Measurements from ENCODE around the gene GAPVD1. TPM values are rescaled to one million over a fixed set of nuclear protein-coding genes. Genes with fewer than 3 reads are reported as not detected.

The GAPVD1 gene
- total RNA-seq, 1 donor from 2014 or later: 43.5 TPM

GRCh38 chr9:125366676-125367075, 105.0 kb downstream of the GAPVD1 start:
- TF ChIP-seq, protein P1, sequence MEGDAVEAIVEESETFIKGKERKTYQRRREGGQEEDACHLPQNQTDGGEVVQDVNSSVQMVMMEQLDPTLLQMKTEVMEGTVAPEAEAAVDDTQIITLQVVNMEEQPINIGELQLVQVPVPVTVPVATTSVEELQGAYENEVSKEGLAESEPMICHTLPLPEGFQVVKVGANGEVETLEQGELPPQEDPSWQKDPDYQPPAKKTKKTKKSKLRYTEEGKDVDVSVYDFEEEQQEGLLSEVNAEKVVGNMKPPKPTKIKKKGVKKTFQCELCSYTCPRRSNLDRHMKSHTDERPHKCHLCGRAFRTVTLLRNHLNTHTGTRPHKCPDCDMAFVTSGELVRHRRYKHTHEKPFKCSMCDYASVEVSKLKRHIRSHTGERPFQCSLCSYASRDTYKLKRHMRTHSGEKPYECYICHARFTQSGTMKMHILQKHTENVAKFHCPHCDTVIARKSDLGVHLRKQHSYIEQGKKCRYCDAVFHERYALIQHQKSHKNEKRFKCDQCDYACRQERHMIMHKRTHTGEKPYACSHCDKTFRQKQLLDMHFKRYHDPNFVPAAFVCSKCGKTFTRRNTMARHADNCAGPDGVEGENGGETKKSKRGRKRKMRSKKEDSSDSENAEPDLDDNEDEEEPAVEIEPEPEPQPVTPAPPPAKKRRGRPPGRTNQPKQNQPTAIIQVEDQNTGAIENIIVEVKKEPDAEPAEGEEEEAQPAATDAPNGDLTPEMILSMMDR (IDR thresholded peaks at IDR 0.05): no peak
- no peak for TF ChIP-seq EZH2phosphoT487 (IDR thresholded peaks at IDR 0.05)
- TF ChIP-seq EZH2 (IDR thresholded peaks at IDR 0.05): no peak

GRCh38 chr9:125370786-125371185, 109.2 kb downstream of the GAPVD1 start:
- Histone ChIP-seq H3K79me2 (ENCODE audit: low read depth) (no peaks in the 10 kb centered on the region), H3K9me3 (ENCODE audit: low read depth) (no peaks in the 10 kb centered on the region), H3F3A (ENCODE audit: low read depth) (peaks cover 6% of the 10 kb centered on the region), H3K27ac (no peak overlapping the region), H3K9ac (no peak overlapping the region), H3K4me3 (no peak overlapping the region), H3K4me2 (no peak overlapping the region), H3K4me1 (peaks cover 20% of the 10 kb centered on the region), H4K20me1 (ENCODE audit: low read depth) (no peaks in the 10 kb centered on the region), H3K36me3 (no peaks in the 10 kb centered on the region), H3K27me3 (no peaks in the 10 kb centered on the region), H2AFZ (replicated peaks) (no peak overlapping the region)
- Mint-ChIP-seq H3K4me3 (no peak overlapping the region), H3K36me3 (no peaks in the 10 kb centered on the region), H3K9me3 (no peaks in the 10 kb centered on the region), H3K27me3 (ENCODE audit: insufficient read depth, low read depth) (peaks cover 7% of the 10 kb centered on the region), H3K4me1 (peaks cover 25% of the 10 kb centered on the region), H3K27ac (peak overlapping the region; percentile 33)
- TF ChIP-seq EZH2phosphoT487 (IDR thresholded peaks at IDR 0.05): no peak
- TF ChIP-seq EZH2 (IDR thresholded peaks at IDR 0.05): no peak
- TF ChIP-seq, protein P1 (IDR thresholded peaks at IDR 0.05): no peak
- no peak for DNase-seq (ENCODE audit: low spot score)

More at GRCh38 chr9:125366676-125367075, 105.0 kb downstream of the GAPVD1 start:
- Histone ChIP-seq H3K4me2 (no peak overlapping the region), H2AFZ (replicated peaks) (no peak overlapping the region), H3K36me3 (peaks cover 9% of the 10 kb centered on the region), H3F3A (ENCODE audit: low read depth) (peaks cover 9% of the 10 kb centered on the region), H3K27me3 (no peaks in the 10 kb centered on the region), H3K9ac (no peak overlapping the region), H3K9me3 (ENCODE audit: low read depth) (no peaks in the 10 kb centered on the region), H3K27ac (no peak overlapping the region), H4K20me1 (ENCODE audit: low read depth) (no peaks in the 10 kb centered on the region), H3K4me1 (peaks cover 16% of the 10 kb centered on the region), H3K79me2 (ENCODE audit: low read depth) (no peaks in the 10 kb centered on the region), H3K4me3 (no peak overlapping the region)
- H3K27ac Mint-ChIP-seq: peak overlapping the region; percentile 18
- peaks cover 9% of the 10 kb centered on the region for H3K36me3 Mint-ChIP-seq
- H3K27me3 Mint-ChIP-seq (ENCODE audit: insufficient read depth, low read depth): no peaks in the 10 kb centered on the region
- H3K4me1 Mint-ChIP-seq: peaks cover 19% of the 10 kb centered on the region
- no peak overlapping the region for H3K4me3 Mint-ChIP-seq
- H3K9me3 Mint-ChIP-seq: no peaks in the 10 kb centered on the region
- no peak for DNase-seq (ENCODE audit: low spot score)

GRCh38 chr9:125372441-125373226, 111.0 kb downstream of the GAPVD1 start:
- Histone ChIP-seq H3K9me3 (ENCODE audit: low read depth) (no peaks in the 10 kb centered on the region), H3K27me3 (no peaks in the 10 kb centered on the region), H3K36me3 (no peaks in the 10 kb centered on the region), H3K4me3 (no peak overlapping the region), H2AFZ (replicated peaks) (no peak overlapping the region), H3K27ac (no peak overlapping the region), H3K4me2 (no peak overlapping the region), H3K9ac (no peak overlapping the region), H3K4me1 (peaks cover 6% of the 10 kb centered on the region), H3K79me2 (ENCODE audit: low read depth) (no peaks in the 10 kb centered on the region), H3F3A (ENCODE audit: low read depth) (no peaks in the 10 kb centered on the region), H4K20me1 (ENCODE audit: low read depth) (no peaks in the 10 kb centered on the region)
- Mint-ChIP-seq H3K27me3 (ENCODE audit: insufficient read depth, low read depth) (peaks cover 7% of the 10 kb centered on the region), H3K36me3 (no peaks in the 10 kb centered on the region), H3K27ac (no peak overlapping the region), H3K9me3 (no peaks in the 10 kb centered on the region), H3K4me3 (no peak overlapping the region), H3K4me1 (peaks cover 17% of the 10 kb centered on the region)
- TF ChIP-seq EZH2 (IDR thresholded peaks at IDR 0.05) (no peak), EZH2phosphoT487 (IDR thresholded peaks at IDR 0.05) (no peak)
- TF ChIP-seq, protein P1 (IDR thresholded peaks at IDR 0.05): no peak
- DNase-seq (ENCODE audit: low spot score): no peak
